ENCODE measurements around the gene CHST11.

The CHST11 gene

GRCh38 chr12:104720339-104721038 is 263.7 kb downstream of the CHST11 start:
- no peak for DNase-seq (ENCODE audit: low read depth in 2 of 2)

GRCh38 chr12:104721039-104721405 is 264.3 kb downstream of the CHST11 start:
- no peak for DNase-seq (ENCODE audit: low read depth in 2 of 2)

DNA sequence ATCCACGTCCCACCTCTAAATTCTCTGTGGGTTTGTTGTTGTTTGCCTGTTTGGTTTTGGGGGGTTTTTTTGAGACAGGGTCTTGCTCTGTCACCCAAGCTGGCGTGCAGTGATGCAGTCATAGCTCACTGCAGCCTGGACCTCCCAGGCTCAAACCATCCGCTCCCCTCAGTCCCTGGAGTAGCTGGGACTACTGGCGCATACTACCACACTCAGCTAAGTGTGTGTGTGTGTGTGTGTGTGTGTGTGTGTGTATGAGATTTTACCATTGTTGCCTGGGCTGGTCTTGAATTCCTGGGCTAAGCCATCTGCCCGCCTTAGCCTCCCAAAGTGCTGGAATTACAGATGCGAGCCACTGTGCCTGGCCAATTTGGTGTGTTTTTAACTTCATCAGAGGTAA is 265.2 kb downstream of the CHST11 start:
- DNase-seq (ENCODE audit: low read depth in 2 of 2): no peak

GRCh38 chr12:104722601-104723534 is 266.1 kb downstream of the CHST11 start:
- DNase-seq (ENCODE audit: low read depth in 2 of 2): no peak

- DNase-seq (ENCODE audit: low read depth in 2 of 2): no peak
Measured at GRCh38 chr12:104723895-104724294, 267.1 kb downstream of the CHST11 start.

GRCh38 chr12:104724992-104725585 is 268.3 kb downstream of the CHST11 start:
- no peak for DNase-seq (ENCODE audit: low read depth in 2 of 2)

DNA sequence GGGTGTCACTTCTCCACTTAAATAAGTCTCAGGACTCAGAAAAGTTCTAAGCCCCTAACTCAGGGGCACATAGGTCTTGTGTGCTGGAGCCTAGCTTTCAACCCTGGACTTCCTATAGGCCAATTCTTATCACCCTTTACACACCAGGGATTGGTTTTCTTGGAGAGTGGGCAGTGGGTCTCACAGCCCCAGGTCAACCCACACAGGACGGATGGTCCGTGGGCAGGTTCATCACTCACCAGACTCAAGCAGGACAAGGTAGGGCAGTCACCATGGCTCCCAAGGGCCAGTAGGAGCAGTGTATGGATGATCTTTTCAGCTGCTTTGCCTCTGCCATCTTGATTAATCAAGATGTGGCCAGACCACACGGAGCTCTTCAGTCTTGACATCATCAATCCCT is 268.9 kb downstream of the CHST11 start:
- DNase-seq (ENCODE audit: low read depth in 2 of 2): no peak

GRCh38 chr12:104727726-104728465 is 271.1 kb downstream of the CHST11 start:
- no peak for DNase-seq (ENCODE audit: low read depth in 2 of 2)

- DNase-seq (ENCODE audit: low read depth in 2 of 2): no peak
Measured at GRCh38 chr12:104729091-104729490, 272.3 kb downstream of the CHST11 start.

DNA sequence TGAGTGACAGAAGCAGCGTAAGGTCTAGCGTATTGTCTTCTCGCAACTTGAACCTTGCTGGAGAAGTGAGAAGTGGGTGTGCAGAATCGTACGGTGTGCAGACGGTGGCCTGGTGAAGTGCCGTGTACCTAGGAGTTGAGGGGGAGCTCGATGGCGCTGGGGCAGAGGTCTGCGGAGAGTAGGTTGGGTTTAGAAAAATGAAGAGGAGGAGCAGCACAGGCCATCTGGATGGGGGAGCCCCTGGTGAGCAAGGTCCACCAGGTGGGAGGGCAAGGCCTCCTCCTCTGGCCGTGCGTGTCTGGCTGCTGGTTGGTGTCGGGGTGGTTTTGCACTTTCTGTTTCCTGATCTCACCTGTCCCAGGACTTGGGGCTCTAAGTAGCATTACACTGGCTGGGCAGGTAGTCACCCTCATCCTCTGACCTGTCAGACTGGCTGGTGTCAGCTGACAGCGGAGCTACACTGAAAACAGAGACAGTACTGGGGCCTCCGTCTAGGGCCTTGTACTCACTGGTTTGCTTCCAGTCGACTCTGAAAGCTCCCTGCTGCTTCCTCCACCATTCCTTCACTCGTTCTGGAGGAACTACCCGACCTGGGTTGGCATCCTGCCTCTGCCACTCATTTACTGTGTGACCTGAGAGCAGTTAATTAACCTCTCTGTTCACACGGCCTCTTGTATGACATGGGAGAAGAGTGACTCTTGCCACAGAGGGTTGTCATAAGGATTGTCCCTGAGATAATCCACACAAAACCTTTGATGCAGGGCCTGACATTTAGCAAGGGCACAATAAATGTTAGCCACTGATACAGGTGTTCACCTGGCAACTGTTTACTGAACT is 273.1 kb downstream of the CHST11 start:
- no peak for DNase-seq (ENCODE audit: low read depth in 2 of 2)

DNA sequence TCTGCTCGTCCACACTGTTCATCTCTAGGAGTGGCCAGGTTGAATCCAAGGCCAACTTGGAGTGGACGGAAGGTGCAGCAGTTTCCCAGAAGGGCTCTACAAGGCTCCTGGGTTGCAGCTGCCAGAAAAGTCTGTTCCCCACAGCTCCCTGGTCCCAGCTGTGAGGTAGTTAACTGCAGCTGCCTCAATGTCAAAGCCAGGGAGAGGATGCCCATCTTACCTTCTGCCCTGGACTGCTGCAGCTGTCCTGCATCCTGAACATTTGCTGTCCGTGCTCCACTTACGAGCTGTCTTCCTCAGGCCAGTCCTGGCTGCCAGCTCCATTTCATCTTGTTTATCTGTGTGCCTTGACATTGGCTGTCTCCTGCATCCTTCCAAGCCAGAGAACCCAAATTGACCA is 274.0 kb downstream of the CHST11 start:
- no peak for DNase-seq (ENCODE audit: low read depth in 2 of 2)

DNA sequence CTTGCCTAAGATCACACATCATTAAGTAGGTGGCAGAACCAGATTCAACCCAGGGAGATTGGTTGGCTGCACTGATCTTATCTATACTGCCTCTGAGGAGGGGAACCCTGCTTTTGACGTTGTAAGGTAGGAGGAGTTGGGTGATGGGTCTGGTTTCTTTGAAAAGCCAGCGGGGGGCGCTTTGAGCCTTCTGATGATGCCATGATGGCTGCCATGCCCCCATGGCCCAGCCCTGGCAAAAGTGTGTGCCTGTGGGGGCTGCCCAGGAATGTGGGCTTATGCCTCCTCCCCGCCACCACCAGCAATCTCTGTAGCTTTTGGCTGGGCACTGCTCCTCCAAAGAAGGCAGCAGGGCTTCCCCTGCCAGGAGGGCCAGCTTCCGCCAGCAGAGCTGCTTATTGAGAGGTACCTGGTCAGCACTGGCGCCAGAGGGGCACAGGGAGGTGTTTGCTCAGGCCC is 277.0 kb downstream of the CHST11 start:
- DNase-seq (ENCODE audit: low read depth in 2 of 2): no peak

GRCh38 chr12:104734541-104735095 is 277.9 kb downstream of the CHST11 start:
- no peak for DNase-seq (ENCODE audit: low read depth in 2 of 2)

DNA sequence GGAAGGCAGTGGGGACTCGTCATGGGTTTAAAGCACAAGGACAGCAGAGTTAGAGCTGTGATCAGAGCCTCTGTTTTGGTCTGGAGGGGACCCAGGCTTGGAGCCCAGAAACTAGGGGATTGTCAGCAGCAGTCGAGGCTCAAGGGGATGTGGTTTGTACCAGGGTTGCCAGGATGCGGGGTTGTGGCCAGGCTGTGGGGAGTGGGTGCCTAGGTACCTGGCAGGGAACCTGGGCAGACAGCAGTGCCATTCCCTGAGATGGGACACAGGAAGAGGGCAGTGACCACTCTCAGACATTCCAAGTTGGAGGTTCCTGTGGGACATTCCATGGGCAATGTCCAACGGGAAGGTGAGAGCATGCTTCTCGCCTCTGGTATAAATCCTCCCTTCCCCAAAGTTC is 279.1 kb downstream of the CHST11 start:
- DNase-seq (ENCODE audit: low read depth in 2 of 2): no peak

DNA sequence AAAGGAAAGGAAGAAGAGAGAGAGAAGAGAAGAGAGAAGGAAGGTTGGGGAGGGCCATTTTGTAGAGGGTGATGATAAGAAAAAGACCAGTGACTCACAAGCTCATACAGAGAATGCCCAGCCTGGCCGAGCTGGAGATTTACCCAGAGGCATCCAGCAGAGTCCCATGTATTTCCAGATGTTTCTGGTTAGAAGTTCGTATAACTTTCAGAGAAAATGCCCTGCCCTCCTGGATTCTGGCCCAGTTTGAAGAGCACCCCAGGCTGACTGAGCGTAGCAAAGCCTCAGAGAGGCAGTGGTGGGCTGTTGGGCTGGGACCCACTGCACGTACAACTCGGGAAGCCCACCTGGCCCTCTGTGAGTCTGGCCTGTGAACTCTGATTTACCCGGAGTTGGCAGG is 279.6 kb downstream of the CHST11 start:
- peak; percentile 83 to 85 for DNase-seq (ENCODE audit: low read depth in 2 of 2)

GRCh38 chr12:104737113-104737512 is 280.4 kb downstream of the CHST11 start:
- no peak for DNase-seq (ENCODE audit: low read depth in 2 of 2)

- DNase-seq (ENCODE audit: low read depth in 2 of 2): no peak
Measured at GRCh38 chr12:104737791-104738301, 281.1 kb downstream of the CHST11 start.

- no peak for DNase-seq (ENCODE audit: low read depth in 2 of 2)
Measured at GRCh38 chr12:104738331-104738730, 281.6 kb downstream of the CHST11 start.

GRCh38 chr12:104738776-104739642 is 282.3 kb downstream of the CHST11 start:
- DNase-seq (ENCODE audit: low read depth in 2 of 2): no peak
